HCT116 (cell line): ENCODE results near the gene OSCP1. TPM values are rescaled to one million over a fixed set of nuclear protein-coding genes. Genes with fewer than 3 reads are reported as not detected.

Experiments used
- ATAC-seq: fragments of 200-7000 bp; cut with Tn5 transposase; 2 replicates; pipeline ENCODE4 v1.9.1; 2020; ENCODE audit warnings: mild to moderate bottlenecking, moderate library complexity
- BruUV-seq: library from RNA; stranded (reverse); fragments of 400-500 nt; replicated peaks from 2 replicates; lab custom pipeline; 2021; lab: Mats Ljungman, UMichigan
- CTCF ChIA-PET: fragments of 300-600 bp; sonication (Branson Sonifier 250); formaldehyde crosslinking; loops from one replicate; lab custom pipeline; 2021; ENCODE audit warnings: antibody characterized with exemption; lab: Charles Lee
- POLR2A ChIA-PET: fragments of 300-600, 350-600 bp; sonication (Branson Sonifier 250); formaldehyde crosslinking; loops from one replicate; lab custom pipeline; 2021; ENCODE audit warnings: antibody characterized with exemption; lab: Charles Lee
- RAD21 ChIA-PET, 2 experiments: fragments of 300-600 bp; sonication (Branson Sonifier 250); formaldehyde crosslinking; loops; one replicate each; lab custom pipeline; 2023; ENCODE audit warnings: low total read pairs in 2 of 2; ENCODE audit not compliant: uncharacterized antibody in 2 of 2, unreplicated experiment in 2 of 2, low non-redundant PET in 1 of 2; lab: Charles Lee
- DNase-seq: peaks from one replicate; pipeline ENCODE4 v3.0.0-alpha.2; 2010; ENCODE audit warnings: low read depth, low spot score
- H2AFZ ChIP-seq: fragments of 200-600 bp; shearing (Covaris generic), sonication (generic); 2 replicates; pipeline ENCODE4 v1.6.1; 2017; ENCODE audit warnings: low read depth, mixed run types, mixed read lengths, antibody characterized with exemption, low read length; ENCODE audit not compliant: poor library complexity, severe bottlenecking
- H3K27ac ChIP-seq: 2 replicates; pipeline ENCODE4 v1.5.1; 2012; ENCODE audit warnings: low read depth, low read length
- H3K27me3 ChIP-seq: fragments of 200-600 bp; sonication (generic); 2 replicates; pipeline ENCODE4 v1.6.1; 2016; ENCODE audit warnings: mixed run types, low read length, mixed read lengths; ENCODE audit not compliant: insufficient read depth
- H3K36me3 ChIP-seq, 2 experiments: fragments of 200-500 bp in 1 of 2; fragments of 200-600 bp in 1 of 2; sonication (Bioruptor generic) in 1 of 2; sonication (generic) in 1 of 2; 2 replicates each; pipeline versions ENCODE4 v1.5.1 to v1.6.1; 2014 to 2016; ENCODE audit warnings: low read length in 2 of 2, inconsistent platforms in 1 of 2, mixed read lengths in 1 of 2, mixed run types in 1 of 2; ENCODE audit not compliant: insufficient read depth in 2 of 2, control insufficient read depth in 1 of 2
- H3K4me1 ChIP-seq, 2 experiments: fragments of 200-600 bp in 1 of 2; sonication (generic) in 1 of 2; 2 replicates each; pipeline versions ENCODE4 v1.5.1 to v1.6.1; 2012 to 2017; ENCODE audit warnings: low read length in 2 of 2, inconsistent platforms in 1 of 2, mild to moderate bottlenecking in 1 of 2, mixed read lengths in 1 of 2, mixed run types in 1 of 2, moderate library complexity in 1 of 2; ENCODE audit not compliant: insufficient read depth in 2 of 2, control insufficient read depth in 1 of 2
- H3K4me2 ChIP-seq: fragments of 200-600 bp; sonication (generic); 2 replicates; pipeline ENCODE4 v1.6.1; 2017; ENCODE audit warnings: mixed run types, low read length, mixed read lengths
- H3K4me3 ChIP-seq, 2 experiments: fragments of 200-600 bp in 1 of 2; sonication (generic) in 1 of 2; replicated peaks in 1 of 2; 2 replicates each; pipeline ENCODE4 v1.5.1; 2011 to 2016; ENCODE audit warnings: low read length in 2 of 2, control low read depth in 1 of 2, low read depth in 1 of 2, mild to moderate bottlenecking in 1 of 2, mixed read lengths in 1 of 2, mixed run types in 1 of 2
- H3K79me2 ChIP-seq: fragments of 200-600 bp; sonication (generic); 2 replicates; pipeline ENCODE4 v1.6.1; 2017; ENCODE audit warnings: mild to moderate bottlenecking, mixed run types, low read length, moderate library complexity, mixed read lengths; ENCODE audit not compliant: insufficient read depth
- H3K9ac ChIP-seq: fragments of 200-600 bp; sonication (generic); 2 replicates; pipeline ENCODE4 v1.6.1; 2016; ENCODE audit warnings: low read length, mixed read lengths
- H3K9me2 ChIP-seq: fragments of 200-600 bp; sonication (generic), shearing (Covaris generic); 2 replicates; pipeline ENCODE4 v1.6.1; 2017; ENCODE audit warnings: mixed run types, mild to moderate bottlenecking, moderate library complexity; ENCODE audit not compliant: insufficient read depth
- H3K9me3 ChIP-seq, 2 experiments: fragments of 200-500 bp in 1 of 2; fragments of 200-600 bp in 1 of 2; sonication (Bioruptor generic) in 1 of 2; sonication (generic) in 1 of 2; 2 replicates each; pipeline ENCODE4 v1.6.1; 2014 to 2017; ENCODE audit warnings: low read length in 2 of 2, mixed read lengths in 2 of 2, inconsistent platforms in 1 of 2, low read depth in 1 of 2, mild to moderate bottlenecking in 1 of 2, mixed run types in 1 of 2, moderate library complexity in 1 of 2; ENCODE audit not compliant: control insufficient read depth in 1 of 2, insufficient read depth in 1 of 2
- H4K20me1 ChIP-seq: fragments of 200-600 bp; sonication (generic), shearing (Covaris generic); 2 replicates; pipeline ENCODE4 v1.6.1; 2017; ENCODE audit warnings: mixed run types, mild to moderate bottlenecking, moderate library complexity; ENCODE audit not compliant: insufficient read depth
- CBX3 ChIP-seq: IDR thresholded peaks from 2 replicates; pipeline ENCODE4 v1.6.1; 2012; ENCODE audit warnings: low read depth
- CEBPB ChIP-seq: IDR thresholded peaks from 2 replicates; pipeline ENCODE4 v1.6.1; 2012; ENCODE audit warnings: low read depth
- ELF1 ChIP-seq: IDR thresholded peaks from 2 replicates; pipeline ENCODE4 v1.6.1; 2012; ENCODE audit warnings: low read depth, borderline replicate concordance
- EZH2 ChIP-seq: fragments of 200-600 bp; sonication (generic); IDR thresholded peaks from 2 replicates; pipeline ENCODE4 v1.6.1; 2017; ENCODE audit warnings: antibody characterized with exemption, mixed run types
- EZH2phosphoT487 ChIP-seq: fragments of 200-600 bp; IDR thresholded peaks from 2 replicates; pipeline ENCODE4 v1.6.1; 2018; ENCODE audit warnings: antibody characterized with exemption, borderline replicate concordance
- FOSL1 ChIP-seq: IDR thresholded peaks from 2 replicates; pipeline ENCODE4 v1.6.1; 2012; ENCODE audit warnings: low read depth
- JUND ChIP-seq: IDR thresholded peaks from 2 replicates; pipeline ENCODE4 v1.6.1; 2012
- POLR2AphosphoS5 ChIP-seq: IDR thresholded peaks from 2 replicates; pipeline ENCODE4 v1.6.1; 2011; ENCODE audit warnings: mild to moderate bottlenecking, low read depth, low read length, moderate library complexity
- RAD21 ChIP-seq: IDR thresholded peaks from 2 replicates; pipeline ENCODE4 v1.6.1; 2012; ENCODE audit warnings: low read depth, mild to moderate bottlenecking
- SIN3A ChIP-seq: IDR thresholded peaks from 2 replicates; pipeline ENCODE4 v1.6.1; 2012; ENCODE audit warnings: low read depth
- SRF ChIP-seq: IDR thresholded peaks from 2 replicates; pipeline ENCODE4 v1.6.1; 2012; ENCODE audit warnings: low read depth
- TCF7L2 ChIP-seq: IDR thresholded peaks from 2 replicates; pipeline ENCODE4 v1.7.0; 2011; ENCODE audit warnings: borderline replicate concordance, inconsistent platforms; ENCODE audit not compliant: insufficient read depth, insufficient read length; ENCODE audit errors: extremely low read depth
- YY1 ChIP-seq: IDR thresholded peaks from 2 replicates; pipeline ENCODE4 v1.6.1; 2011; ENCODE audit warnings: low read length, low read depth, moderate library complexity, mild to moderate bottlenecking; ENCODE audit not compliant: insufficient replicate concordance; ENCODE audit errors: extremely low read depth
- ZFX ChIP-seq: fragments of 450-650 bp; IDR thresholded peaks from 2 replicates; pipeline ENCODE4 v1.6.1; 2017
- ZNF274 ChIP-seq: fragments of 200-500 bp; sonication (Bioruptor generic); IDR thresholded peaks from 2 replicates; pipeline ENCODE4 v1.6.1; 2014; ENCODE audit warnings: mild to moderate bottlenecking, low read depth, low read length, inconsistent platforms
- intact Hi-C: fragments of 100-400 bp; cut with micrococcal nuclease; formaldehyde crosslinking; loops from 2 replicates; pipeline ENCODE4 v1.10.0; 2022
- total RNA-seq: library from RNA; stranded (reverse); gene quantifications from one replicate; pipeline ENCODE4 v1.2.1, GENCODE V29; 2021; ENCODE audit not compliant: unreplicated experiment
- TF ChIP-seq, protein P1 (sequence below): IDR thresholded peaks from 2 replicates; pipeline ENCODE4 v1.6.1; 2011; ENCODE audit warnings: mild to moderate bottlenecking, low read length, moderate library complexity; ENCODE audit not compliant: insufficient replicate concordance; ENCODE audit errors: extremely low read depth
- TF ChIP-seq, protein P2 (sequence below): IDR thresholded peaks from 2 replicates; pipeline ENCODE4 v1.6.1; 2012; ENCODE audit warnings: low read depth
- TF ChIP-seq, protein P3 (sequence below), 3 experiments: fragments of 200-600 bp in 1 of 3; sonication (generic) in 1 of 3; IDR thresholded peaks in 2 of 3; conservative IDR thresholded peaks in 1 of 3; 2 replicates each; pipeline ENCODE4 v1.5.1; 2012 to 2017; ENCODE audit warnings: low read depth in 2 of 3, low read length in 2 of 3, antibody characterized with exemption in 1 of 3, borderline replicate concordance in 1 of 3, control low read depth in 1 of 3, mild to moderate bottlenecking in 1 of 3, mixed read lengths in 1 of 3, mixed run types in 1 of 3, moderate library complexity in 1 of 3; ENCODE audit not compliant: insufficient read depth in 1 of 3
- TF ChIP-seq, protein P4 (sequence below): IDR thresholded peaks from 2 replicates; pipeline ENCODE4 v1.6.1; 2012
- TF ChIP-seq, protein P5 (sequence below): IDR thresholded peaks from 2 replicates; pipeline ENCODE4 v1.6.1; 2012

The OSCP1 gene
- total RNA-seq, 1 experiment from 2014 or later = 4.1 TPM

DNA sequence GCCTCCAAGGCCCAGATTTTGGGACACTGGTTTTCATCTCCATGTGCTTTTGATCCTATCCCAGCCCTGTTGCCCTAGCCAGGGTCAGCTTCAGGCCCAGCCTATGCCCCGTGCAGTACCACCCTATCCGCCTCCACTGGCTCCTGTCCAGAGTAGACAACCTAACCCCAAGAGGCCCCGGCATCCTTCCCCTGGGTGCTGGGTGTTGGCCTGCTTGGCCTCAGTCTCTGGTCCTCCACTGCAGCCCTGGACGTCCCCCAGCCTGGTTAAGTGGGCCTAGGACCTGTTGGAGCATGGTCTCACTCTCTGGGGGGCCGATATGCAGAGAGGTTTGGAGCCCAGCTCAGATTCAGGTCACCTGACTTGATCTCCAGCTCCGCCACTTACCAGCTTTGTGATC, 30.8 kb upstream of the OSCP1 start:
- Histone ChIP-seq H3K4me2 (no peak overlapping the region), H3K9me3 (no peaks in the 10 kb centered on the region), H3K27me3 (peaks cover 13% of the 10 kb centered on the region), H3K4me3 (no peak overlapping the region), H3K4me1 (no peaks in the 10 kb centered on the region), H4K20me1 (no peaks in the 10 kb centered on the region), H3K36me3 (no peaks in the 10 kb centered on the region), H3K79me2 (no peaks in the 10 kb centered on the region), H3K27ac (no peak overlapping the region), H3K9me2 (no peaks in the 10 kb centered on the region), H2AFZ (no peak overlapping the region), H3K9ac (no peak overlapping the region)
- TF ChIP-seq RAD21 (no peak), SRF (no peak), EZH2phosphoT487 (no peak), TCF7L2 (no peak), FOSL1 (no peak), ZFX (no peak), ZNF274 (no peak), ELF1 (no peak), JUND (no peak), EZH2 (no peak), CBX3 (no peak), SIN3A (no peak), YY1 (no peak), POLR2AphosphoS5 (no peak), CEBPB (no peak)
- TF ChIP-seq, protein P1, sequence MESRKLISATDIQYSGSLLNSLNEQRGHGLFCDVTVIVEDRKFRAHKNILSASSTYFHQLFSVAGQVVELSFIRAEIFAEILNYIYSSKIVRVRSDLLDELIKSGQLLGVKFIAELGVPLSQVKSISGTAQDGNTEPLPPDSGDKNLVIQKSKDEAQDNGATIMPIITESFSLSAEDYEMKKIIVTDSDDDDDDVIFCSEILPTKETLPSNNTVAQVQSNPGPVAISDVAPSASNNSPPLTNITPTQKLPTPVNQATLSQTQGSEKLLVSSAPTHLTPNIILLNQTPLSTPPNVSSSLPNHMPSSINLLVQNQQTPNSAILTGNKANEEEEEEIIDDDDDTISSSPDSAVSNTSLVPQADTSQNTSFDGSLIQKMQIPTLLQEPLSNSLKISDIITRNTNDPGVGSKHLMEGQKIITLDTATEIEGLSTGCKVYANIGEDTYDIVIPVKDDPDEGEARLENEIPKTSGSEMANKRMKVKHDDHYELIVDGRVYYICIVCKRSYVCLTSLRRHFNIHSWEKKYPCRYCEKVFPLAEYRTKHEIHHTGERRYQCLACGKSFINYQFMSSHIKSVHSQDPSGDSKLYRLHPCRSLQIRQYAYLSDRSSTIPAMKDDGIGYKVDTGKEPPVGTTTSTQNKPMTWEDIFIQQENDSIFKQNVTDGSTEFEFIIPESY = no peak
- TF ChIP-seq, protein P2, sequence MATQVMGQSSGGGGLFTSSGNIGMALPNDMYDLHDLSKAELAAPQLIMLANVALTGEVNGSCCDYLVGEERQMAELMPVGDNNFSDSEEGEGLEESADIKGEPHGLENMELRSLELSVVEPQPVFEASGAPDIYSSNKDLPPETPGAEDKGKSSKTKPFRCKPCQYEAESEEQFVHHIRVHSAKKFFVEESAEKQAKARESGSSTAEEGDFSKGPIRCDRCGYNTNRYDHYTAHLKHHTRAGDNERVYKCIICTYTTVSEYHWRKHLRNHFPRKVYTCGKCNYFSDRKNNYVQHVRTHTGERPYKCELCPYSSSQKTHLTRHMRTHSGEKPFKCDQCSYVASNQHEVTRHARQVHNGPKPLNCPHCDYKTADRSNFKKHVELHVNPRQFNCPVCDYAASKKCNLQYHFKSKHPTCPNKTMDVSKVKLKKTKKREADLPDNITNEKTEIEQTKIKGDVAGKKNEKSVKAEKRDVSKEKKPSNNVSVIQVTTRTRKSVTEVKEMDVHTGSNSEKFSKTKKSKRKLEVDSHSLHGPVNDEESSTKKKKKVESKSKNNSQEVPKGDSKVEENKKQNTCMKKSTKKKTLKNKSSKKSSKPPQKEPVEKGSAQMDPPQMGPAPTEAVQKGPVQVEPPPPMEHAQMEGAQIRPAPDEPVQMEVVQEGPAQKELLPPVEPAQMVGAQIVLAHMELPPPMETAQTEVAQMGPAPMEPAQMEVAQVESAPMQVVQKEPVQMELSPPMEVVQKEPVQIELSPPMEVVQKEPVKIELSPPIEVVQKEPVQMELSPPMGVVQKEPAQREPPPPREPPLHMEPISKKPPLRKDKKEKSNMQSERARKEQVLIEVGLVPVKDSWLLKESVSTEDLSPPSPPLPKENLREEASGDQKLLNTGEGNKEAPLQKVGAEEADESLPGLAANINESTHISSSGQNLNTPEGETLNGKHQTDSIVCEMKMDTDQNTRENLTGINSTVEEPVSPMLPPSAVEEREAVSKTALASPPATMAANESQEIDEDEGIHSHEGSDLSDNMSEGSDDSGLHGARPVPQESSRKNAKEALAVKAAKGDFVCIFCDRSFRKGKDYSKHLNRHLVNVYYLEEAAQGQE = no peak
- TF ChIP-seq, protein P3, sequence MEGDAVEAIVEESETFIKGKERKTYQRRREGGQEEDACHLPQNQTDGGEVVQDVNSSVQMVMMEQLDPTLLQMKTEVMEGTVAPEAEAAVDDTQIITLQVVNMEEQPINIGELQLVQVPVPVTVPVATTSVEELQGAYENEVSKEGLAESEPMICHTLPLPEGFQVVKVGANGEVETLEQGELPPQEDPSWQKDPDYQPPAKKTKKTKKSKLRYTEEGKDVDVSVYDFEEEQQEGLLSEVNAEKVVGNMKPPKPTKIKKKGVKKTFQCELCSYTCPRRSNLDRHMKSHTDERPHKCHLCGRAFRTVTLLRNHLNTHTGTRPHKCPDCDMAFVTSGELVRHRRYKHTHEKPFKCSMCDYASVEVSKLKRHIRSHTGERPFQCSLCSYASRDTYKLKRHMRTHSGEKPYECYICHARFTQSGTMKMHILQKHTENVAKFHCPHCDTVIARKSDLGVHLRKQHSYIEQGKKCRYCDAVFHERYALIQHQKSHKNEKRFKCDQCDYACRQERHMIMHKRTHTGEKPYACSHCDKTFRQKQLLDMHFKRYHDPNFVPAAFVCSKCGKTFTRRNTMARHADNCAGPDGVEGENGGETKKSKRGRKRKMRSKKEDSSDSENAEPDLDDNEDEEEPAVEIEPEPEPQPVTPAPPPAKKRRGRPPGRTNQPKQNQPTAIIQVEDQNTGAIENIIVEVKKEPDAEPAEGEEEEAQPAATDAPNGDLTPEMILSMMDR (IDR thresholded peaks at IDR 0.05 in 2 of 3, conservative IDR thresholded peaks at IDR 0.05 in 1 of 3; ENCODE audit: borderline replicate concordance in 1 of 3, insufficient read depth in 1 of 3, low read depth in 2 of 3, low read length in 2 of 3) = no peak
- TF ChIP-seq, protein P4, sequence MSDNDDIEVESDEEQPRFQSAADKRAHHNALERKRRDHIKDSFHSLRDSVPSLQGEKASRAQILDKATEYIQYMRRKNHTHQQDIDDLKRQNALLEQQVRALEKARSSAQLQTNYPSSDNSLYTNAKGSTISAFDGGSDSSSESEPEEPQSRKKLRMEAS = no peak
- TF ChIP-seq, protein P5, sequence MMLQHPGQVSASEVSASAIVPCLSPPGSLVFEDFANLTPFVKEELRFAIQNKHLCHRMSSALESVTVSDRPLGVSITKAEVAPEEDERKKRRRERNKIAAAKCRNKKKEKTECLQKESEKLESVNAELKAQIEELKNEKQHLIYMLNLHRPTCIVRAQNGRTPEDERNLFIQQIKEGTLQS = no peak
- POLR2A ChIA-PET = no interaction called here
- no TSS peak for BruUV-seq
- DNase-seq (no peak), ATAC-seq (no peak)
- intact Hi-C loops = no loop called here
- RAD21 ChIA-PET = no interaction called here
- CTCF ChIA-PET = no interaction called here
